Left renal pelvis (tissue), 4 donors: ENCODE results near the gene TBC1D19. TPM values are rescaled to one million over a fixed set of nuclear protein-coding genes. Genes with fewer than 3 reads are reported as not detected.

Experiments used
- DNase-seq, 4 donors: peaks; one replicate each; pipeline ENCODE4 v3.0.0-alpha.2; 2013; ENCODE audit warnings: low read depth in 4 of 4, low spot score in 3 of 4
- polyA plus RNA-seq, 4 donors: library from polyadenylated mRNA; unstranded; fragments of 120-200 nt; gene quantifications; one replicate each; pipeline ENCODE4 v1.2.1, GENCODE V29; 2013; ENCODE audit not compliant: insufficient read length in 4 of 4

TBC1D19 gene
- polyA plus RNA-seq, 4 donors = 16.4 to 22.6 (median 19.9) TPM

DNA sequence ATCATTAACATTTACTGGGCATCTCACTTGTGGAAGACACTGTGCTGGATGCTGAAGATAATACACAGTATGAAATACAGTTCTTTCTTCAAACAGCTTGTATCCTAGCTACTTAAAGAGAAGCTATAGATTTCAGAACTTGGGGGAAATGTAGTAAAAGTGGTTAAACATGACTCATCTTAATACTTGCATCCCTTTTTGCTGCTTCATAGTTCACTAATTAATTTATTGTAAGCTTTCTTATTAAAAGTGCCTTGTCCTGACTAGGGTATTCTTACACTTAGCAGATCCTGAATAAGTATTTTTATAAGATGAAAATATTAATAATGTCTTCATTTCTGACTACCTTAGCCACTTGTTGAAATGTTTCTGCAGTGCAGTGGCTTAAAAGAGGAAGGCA, 144.0 kb downstream of the TBC1D19 start:
- no peak for DNase-seq

DNA sequence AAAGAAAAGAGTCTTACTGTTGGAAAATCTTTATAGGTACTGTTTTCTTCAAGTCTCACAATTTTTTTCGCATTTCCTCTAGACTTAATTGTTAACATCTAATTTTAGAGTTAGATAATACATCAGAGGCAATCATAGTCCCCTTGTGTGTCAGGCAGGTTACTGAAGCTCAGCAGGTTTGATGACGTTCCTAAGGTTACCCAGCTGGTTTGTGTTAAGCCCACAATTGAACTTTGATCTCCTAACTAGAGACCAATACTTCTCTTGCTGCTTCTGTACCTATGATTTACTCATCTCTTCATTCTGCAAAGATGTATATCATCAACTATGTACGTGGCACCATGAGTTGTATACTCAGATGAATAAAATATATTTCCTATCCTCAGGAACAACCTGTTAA, 145.1 kb downstream of the TBC1D19 start:
- no peak for DNase-seq

DNA sequence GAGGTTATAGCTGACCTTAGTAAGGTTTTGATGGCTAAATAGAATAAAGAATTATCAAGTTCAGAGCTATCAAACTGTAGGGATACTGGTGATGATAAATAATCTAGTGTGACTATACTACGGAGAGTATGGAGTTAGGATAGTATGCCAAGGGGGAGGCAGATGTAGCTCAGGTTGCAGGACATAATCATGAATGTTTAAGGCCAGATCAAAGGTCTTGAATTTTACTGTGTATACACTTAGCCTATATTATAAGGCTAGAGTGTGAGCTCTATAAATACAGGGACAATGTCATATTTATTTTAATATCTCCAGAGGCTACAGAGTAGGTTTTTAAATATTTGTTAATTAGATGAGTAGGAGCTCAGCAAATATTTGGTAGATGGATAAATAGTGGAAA, 145.7 kb downstream of the TBC1D19 start:
- no peak for DNase-seq

- DNase-seq = no peak
These were observed 147.6 kb downstream of the TBC1D19 start for GRCh38 chr4:26731351-26732035.

DNA sequence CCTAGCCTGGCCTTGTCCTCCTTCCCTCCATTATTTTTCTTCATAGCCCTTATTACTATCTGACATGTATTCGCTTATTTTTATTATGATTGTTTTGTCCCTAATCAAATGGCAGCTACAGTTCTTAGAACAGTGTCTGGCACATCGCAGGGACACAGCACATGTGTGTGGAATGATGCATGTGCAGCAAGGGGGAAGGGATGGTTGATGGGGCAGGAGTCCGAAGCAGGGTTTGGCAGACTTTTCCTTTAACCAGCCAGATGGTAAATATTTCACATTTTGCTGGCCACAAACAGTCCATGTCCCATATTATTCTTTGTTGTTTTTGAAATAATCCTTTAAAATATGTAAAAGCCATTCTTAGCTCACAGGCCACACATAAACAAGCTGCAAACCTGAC, 148.5 kb downstream of the TBC1D19 start:
- DNase-seq = no peak

GRCh38 chr4:26736621-26737020, 152.7 kb downstream of the TBC1D19 start:
- no peak for DNase-seq

DNA sequence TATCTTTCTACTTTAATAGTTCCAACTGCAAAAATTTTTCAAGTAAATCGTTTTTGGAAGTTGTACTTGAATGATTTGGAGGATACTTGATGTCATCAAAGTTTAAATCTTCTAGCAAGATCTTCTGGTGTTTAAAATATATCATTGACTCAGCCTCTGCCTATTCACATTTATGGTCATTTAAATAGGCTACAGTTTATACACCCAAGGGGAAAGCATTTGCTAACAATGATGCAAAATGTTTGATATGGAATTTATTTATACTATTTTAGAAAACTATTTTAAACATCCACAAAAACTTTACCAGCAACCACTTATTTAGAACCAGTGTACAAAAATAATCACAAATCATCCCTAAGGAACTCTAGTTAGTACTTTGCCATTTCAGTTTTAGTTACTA, 153.5 kb downstream of the TBC1D19 start:
- no peak for DNase-seq

DNA sequence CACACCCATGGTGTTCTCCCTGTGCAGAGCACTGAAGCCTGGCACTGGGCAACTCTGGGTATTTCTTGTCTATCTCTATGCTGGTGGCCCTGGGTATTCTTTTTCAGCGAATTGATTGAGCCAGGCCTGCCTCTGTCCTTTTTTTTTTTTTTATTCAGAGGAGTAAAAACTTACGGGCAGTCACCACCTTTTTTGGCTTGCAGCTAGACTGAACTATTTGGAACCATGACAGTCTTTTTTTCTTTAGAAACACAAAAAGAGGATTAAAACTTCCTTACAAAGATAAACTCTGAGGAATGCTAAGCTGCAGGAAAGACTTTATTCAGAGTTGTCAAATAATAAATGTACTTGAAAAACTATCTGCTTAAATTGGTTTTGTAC, 157.6 kb downstream of the TBC1D19 start:
- no peak for DNase-seq

DNA sequence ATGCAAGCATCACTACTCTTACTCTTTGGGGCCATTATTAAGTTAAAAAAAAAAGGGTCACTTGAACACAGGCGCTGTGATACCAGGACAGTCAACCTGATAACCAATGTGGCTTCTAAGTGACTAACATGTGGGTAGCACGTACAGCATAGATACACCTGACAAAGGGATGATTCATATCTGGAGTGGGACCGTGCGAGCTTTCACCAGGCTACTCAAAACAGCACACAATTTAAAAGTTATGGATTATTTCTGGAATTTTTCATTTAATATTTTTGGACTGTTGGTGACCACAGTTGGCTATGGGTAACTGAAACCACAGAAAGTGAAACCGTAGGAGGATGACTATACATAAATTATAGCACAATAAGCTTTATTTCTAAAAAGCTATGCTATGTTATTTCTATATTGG, 162.9 kb downstream of the TBC1D19 start:
- no peak for DNase-seq

DNA sequence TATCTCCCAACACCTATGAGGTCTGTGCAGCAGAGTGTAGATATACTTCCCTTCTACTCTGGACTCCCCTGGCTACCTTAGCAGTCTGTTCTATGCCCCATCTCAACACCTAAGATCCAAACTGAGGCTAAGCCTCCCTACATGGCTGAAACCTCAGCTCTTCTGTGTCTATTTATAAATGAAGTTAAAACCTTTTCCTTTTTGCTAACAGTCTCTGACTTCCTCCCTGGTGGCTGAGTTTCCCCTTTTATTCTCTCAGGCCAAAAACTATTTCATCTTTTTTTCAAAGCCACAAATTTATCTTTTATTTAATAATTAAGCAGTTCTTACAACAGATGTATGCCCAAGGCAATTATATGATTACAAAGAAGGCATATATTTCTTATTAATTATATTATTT, 164.9 kb downstream of the TBC1D19 start:
- no peak for DNase-seq

DNA sequence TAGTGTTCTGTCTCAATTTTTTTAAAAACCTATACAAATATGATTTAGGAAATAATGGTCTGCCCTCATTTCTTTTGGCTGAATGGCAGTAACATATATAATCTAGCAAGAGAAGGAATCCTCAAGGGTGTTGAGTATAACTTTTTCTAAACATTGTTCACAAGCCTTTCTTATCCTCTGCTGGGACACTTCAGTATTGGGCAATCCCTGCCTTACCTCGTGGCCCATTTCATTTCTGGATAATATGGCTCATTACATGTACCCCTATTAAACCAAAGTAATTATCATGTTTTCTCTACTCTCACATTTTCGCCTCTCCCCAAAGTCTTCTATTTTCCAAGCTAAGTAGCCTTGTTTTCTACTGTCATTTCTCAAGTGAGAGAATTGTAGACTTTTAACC, 166.0 kb downstream of the TBC1D19 start:
- DNase-seq = no peak

- DNase-seq = no peak
These were observed 167.1 kb downstream of the TBC1D19 start for GRCh38 chr4:26751004-26751403.

DNA sequence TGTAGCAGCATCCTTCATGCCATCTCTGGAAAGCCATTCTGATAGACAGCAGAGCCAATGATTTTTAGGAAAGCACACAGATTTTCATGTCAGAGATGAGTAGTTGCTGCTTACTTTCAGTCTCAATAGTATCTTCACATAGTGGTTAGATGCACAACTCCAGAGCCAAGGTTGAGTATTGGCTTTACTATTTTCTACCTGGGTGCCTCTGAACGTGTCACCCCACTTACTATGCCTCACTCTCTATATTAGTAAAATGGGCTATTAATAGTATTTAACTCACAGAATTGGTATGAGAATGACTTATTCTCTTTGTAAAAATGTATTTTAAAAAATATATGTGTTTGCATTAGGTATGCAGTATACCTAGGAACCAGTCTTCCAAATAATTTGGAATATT, 168.0 kb downstream of the TBC1D19 start:
- DNase-seq = no peak

DNA sequence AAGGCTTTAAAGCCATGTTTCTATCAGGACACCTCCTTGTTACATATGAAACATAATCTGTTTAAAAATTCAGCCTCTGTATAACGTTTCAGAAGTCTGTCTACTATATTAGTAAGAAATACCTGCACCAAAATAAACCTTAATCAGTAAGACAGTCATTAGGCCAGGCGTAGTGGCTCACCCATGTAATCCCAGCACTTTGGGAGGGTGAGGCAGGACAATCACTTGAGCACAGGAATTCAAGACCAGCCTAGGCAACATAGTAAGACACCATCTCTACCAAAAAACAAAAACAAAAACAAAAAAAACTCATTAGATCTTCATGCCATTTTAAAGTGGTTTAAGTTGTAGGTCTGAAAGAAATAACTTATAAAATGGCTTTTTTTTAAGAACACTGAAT, 169.3 kb downstream of the TBC1D19 start:
- no peak for DNase-seq

DNA sequence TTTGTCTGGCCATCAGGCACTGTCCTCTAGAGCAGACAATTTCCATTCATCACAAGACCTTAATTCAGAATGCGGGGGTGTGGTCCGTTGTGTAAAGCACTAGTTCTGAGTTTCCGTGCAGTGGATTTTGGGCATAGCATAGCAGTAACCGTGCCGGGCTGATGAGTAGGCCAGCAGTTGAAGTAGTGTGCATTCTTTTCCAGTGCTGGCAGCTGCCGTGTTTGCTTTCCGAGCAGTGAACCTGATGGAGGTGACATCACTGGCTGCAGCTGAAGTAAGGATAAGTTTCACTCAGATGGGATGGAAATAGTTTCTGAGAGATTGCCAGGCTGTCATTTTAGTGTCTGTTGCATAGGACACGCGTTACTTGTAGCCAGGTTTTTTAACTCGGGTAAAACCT, 169.7 kb downstream of the TBC1D19 start:
- DNase-seq = no peak

- no peak for DNase-seq
These were observed 173.9 kb downstream of the TBC1D19 start for GRCh38 chr4:26757751-26758150.

- DNase-seq = no peak
These were observed 175.0 kb downstream of the TBC1D19 start for GRCh38 chr4:26758899-26759298.

DNA sequence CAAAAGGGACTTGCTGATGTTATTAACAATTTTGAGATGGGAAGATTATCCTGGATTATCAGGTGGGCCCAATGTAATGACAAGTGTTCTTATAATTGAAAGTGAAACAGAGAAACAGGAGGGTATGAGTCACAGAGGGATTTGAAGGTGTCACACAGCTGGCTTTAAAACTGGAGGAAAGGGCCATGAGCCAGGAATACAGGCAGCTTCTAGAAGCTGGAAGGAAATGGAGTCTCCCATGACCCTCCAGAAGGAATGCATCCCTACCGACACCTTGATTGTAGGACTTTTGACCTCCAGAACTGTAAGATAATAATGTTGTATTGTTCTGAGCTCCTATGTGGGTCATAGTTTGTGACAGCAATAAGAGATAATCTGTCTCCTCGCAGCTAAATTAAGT, 178.8 kb downstream of the TBC1D19 start:
- DNase-seq = no peak

DNA sequence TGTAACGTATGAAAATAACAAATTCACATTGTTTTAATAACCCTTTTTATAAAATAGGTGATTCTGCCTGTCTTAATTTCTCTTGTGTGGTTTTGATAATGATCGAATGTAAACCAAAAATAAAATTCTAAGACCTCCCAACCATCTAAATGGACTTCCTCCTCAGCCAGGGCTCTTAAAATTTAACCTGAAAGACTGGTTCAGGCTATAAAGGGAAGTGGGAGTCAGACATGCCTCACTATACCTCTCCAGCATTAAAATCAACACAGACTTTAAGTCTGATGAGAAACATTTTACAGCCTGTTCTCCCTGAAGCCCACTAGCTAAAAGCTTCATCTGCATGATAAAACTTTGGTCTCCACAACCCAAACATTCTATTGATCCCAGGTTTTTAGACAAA, 179.2 kb downstream of the TBC1D19 start:
- no peak for DNase-seq

- DNase-seq = no peak
These were observed 179.8 kb downstream of the TBC1D19 start for GRCh38 chr4:26763648-26764047.

DNA sequence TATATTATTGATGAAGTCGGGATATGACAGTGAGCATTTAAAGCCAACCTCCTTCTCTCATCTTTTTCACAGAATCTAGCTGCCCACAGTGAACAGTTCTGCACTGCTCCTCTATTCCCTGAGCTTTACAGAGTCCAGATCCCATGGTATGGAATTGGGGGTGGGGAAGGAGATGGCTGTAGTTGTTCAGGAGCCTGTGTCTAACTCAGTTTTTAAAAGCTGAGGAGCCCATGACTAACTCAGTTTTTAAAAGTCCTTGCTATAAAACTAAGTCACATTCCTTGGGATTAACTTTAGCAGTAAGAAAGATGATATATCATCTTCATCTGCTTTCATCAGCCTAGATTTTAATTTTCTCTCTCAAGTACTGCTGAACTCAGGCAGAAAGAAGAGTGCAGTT, 180.3 kb downstream of the TBC1D19 start:
- DNase-seq = no peak

DNA sequence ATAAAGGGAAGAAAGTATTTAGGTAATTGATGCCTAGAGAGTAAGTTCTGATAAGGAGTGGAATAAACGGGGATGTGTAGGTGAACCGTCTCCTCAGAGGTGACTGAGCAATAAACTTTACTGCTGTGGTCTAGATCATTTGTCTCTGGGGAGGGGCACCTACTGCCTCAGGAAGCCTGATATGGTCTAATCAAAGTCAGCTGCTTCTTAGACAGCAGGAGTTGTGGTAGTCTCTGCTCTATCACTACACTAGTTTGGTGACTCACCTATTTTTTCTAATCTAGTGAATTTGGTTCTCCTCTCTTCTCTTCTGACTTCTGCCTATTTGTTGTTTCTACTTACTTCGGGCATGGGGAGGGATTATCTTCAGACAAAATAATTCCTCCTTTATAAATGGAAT, 181.6 kb downstream of the TBC1D19 start:
- DNase-seq = no peak

- DNase-seq = no peak
These were observed 182.3 kb downstream of the TBC1D19 start for GRCh38 chr4:26766141-26766540.
